Dedifferentiated amniotic fluid mesenchymal stem cell (primary cell): ENCODE data around the gene GNG7.
"Not testable (repeated sequence)": the region's sequence is repeated elsewhere in the genome, so short reads cannot be mapped to it uniquely, and the experiment has no call there.

Experiments used
- DNase-seq: peaks from one replicate; pipeline ENCODE4 v3.0.0-alpha.2; 2016; ENCODE audit errors: extremely low spot score

GNG7 gene

GRCh38 chr19:2575734-2576481, 126.6 kb downstream of the GNG7 start:
- DNase-seq = no peak

GRCh38 chr19:2574971-2575630, 127.4 kb downstream of the GNG7 start:
- DNase-seq = no peak

GRCh38 chr19:2574478-2574931, 128.0 kb downstream of the GNG7 start:
- no peak for DNase-seq

GRCh38 chr19:2573916-2574315, 128.6 kb downstream of the GNG7 start:
- DNase-seq = no peak

- not testable (repeated sequence) for DNase-seq
These were observed 130.3 kb downstream of the GNG7 start for GRCh38 chr19:2572152-2572551.

GRCh38 chr19:2569596-2570465, 132.7 kb downstream of the GNG7 start:
- DNase-seq = no peak

GRCh38 chr19:2567996-2568395, 134.5 kb downstream of the GNG7 start:
- no peak for DNase-seq

- DNase-seq = no peak
These were observed 134.9 kb downstream of the GNG7 start for GRCh38 chr19:2567580-2567979.

GRCh38 chr19:2563546-2563945, 138.9 kb downstream of the GNG7 start:
- DNase-seq = not testable (repeated sequence)

GRCh38 chr19:2561895-2562294, 140.6 kb downstream of the GNG7 start:
- no peak for DNase-seq

GRCh38 chr19:2561221-2561620, 141.3 kb downstream of the GNG7 start:
- DNase-seq = no peak

- no peak for DNase-seq
These were observed 142.1 kb downstream of the GNG7 start for GRCh38 chr19:2560369-2560768.

GRCh38 chr19:2558543-2558942, 144.0 kb downstream of the GNG7 start:
- no peak for DNase-seq

- DNase-seq = not testable (repeated sequence)
These were observed 144.4 kb downstream of the GNG7 start for GRCh38 chr19:2558131-2558530.

- DNase-seq = no peak
These were observed 145.4 kb downstream of the GNG7 start for GRCh38 chr19:2557093-2557440.

- DNase-seq = no peak
These were observed 146.0 kb downstream of the GNG7 start for GRCh38 chr19:2556221-2557092.

GRCh38 chr19:2555422-2556220, 146.9 kb downstream of the GNG7 start:
- no peak for DNase-seq

GRCh38 chr19:2554856-2555255, 147.6 kb downstream of the GNG7 start:
- no peak for DNase-seq

- no peak for DNase-seq
These were observed 149.0 kb downstream of the GNG7 start for GRCh38 chr19:2553510-2553909.

GRCh38 chr19:2552859-2553258, 149.6 kb downstream of the GNG7 start:
- no peak for DNase-seq

- DNase-seq = no peak
These were observed 150.7 kb downstream of the GNG7 start for GRCh38 chr19:2551864-2552185.
